ENCODE results near the gene PDS5B. TPM values are rescaled to one million over a fixed set of nuclear protein-coding genes. Genes with fewer than 3 reads are reported as not detected.
"Not testable (repeated sequence)": the region's sequence is repeated elsewhere in the genome, so short reads cannot be mapped to it uniquely, and the experiment has no call there.

PDS5B gene
- total and polyA plus RNA-seq, 4 donors, result 39.1 to 136 (median 56.8) TPM

GRCh38 chr13:32826372-32826771 lies 240.1 kb downstream of the PDS5B start:
- H3K4me3 ChIP-seq (ENCODE audit: low read depth, low read length); H3K36me3 ChIP-seq (ENCODE audit: control insufficient read depth, insufficient read depth, low read length); DNase-seq (ENCODE audit: low read depth in 4 of 6, low spot score in 6 of 6); H3K27me3 ChIP-seq (ENCODE audit: control insufficient read depth, insufficient read depth, low read length); H3K9me3 ChIP-seq (ENCODE audit: control insufficient read depth, insufficient read depth, low read length); H3K27ac ChIP-seq (ENCODE audit: low read depth, low read length); H3K4me1 ChIP-seq (ENCODE audit: control insufficient read depth, insufficient read depth, low read length): not testable (repeated sequence)
- WGBS (ENCODE audit: insufficient coverage), result 89% methylated on average over 3 of the region's 5 CpGs

Small RNA genes within 50 kb of the gene (small RNA-seq; reads per million reads assigned to genes)
- gene RNY1P4 (ENCODE audit: low replicate concordance), result not detected

Other genes with a start within 250 kb of the PDS5B start
- gene N4BP2L1, start 158.3 kb upstream of the PDS5B start, total RNA-seq, result 10 to 100 TPM; 22.4 to 23.4 TPM
- 10 to 100 TPM; 18.0 to 20.1 TPM for gene N4BP2L1, start 158.3 kb upstream of the PDS5B start, polyA plus RNA-seq (ENCODE audit: insufficient read length in 2 of 2)
- gene N4BP2L2, start 47.7 kb upstream of the PDS5B start, total RNA-seq, result 100 to 1,000 TPM; 178 to 187 TPM
- gene N4BP2L2, start 47.7 kb upstream of the PDS5B start, polyA plus RNA-seq (ENCODE audit: insufficient read length in 2 of 2), result 10 to 100 TPM; 85.9 to 99.6 TPM

Data from spinal cord (tissue), 10 donors.